HEK293 (cell line): ENCODE results near the gene CHN2.

Source experiments
- CTCF ChIA-PET: fragments of 350-600 bp; formaldehyde crosslinking; extraction: SDS; loops from one replicate; lab custom pipeline; 2021; ENCODE audit warnings: antibody characterized with exemption; lab: Yijun Ruan, JAX
- POLR2A ChIA-PET: fragments of 300-600 bp; formaldehyde crosslinking; extraction: SDS; loops from one replicate; lab custom pipeline; 2020; ENCODE audit warnings: antibody characterized with exemption, inconsistent platforms; lab: Yijun Ruan, JAX
- H3K27ac ChIP-seq: fragments of 200-500 bp; sonication (Bioruptor generic); 2 replicates; pipeline ENCODE4 v1.5.1; 2014; ENCODE audit warnings: low read depth, low read length, control low read depth, inconsistent platforms; ENCODE audit errors: extremely low read depth
- H3K36me3 ChIP-seq, 2 experiments: fragments of 200-500 bp in 1 of 2; sonication (Bioruptor generic) in 1 of 2; 1 replicate in 1 of 2; 2 replicates in 1 of 2; pipeline ENCODE4 v1.5.1; 2014 to 2017; ENCODE audit warnings: inconsistent platforms in 2 of 2, low read length in 2 of 2; ENCODE audit not compliant: control insufficient read depth in 2 of 2, insufficient read depth in 1 of 2
- H3K4me1 ChIP-seq: fragments of 200-500 bp; sonication (Bioruptor generic); 2 replicates; pipeline ENCODE4 v1.5.1; 2014; ENCODE audit warnings: mild to moderate bottlenecking, low read length, inconsistent platforms; ENCODE audit not compliant: control insufficient read depth, insufficient read depth
- H3K4me3 ChIP-seq: 2 replicates; pipeline ENCODE4 v1.5.1; 2011; ENCODE audit warnings: low read depth, mild to moderate bottlenecking, control low read depth, low read length, moderate library complexity
- H3K9me3 ChIP-seq: fragments of 200-500 bp; sonication (Bioruptor generic); 2 replicates; pipeline ENCODE4 v1.5.1; 2014; ENCODE audit warnings: low read depth, low read length, inconsistent platforms; ENCODE audit not compliant: control insufficient read depth, insufficient read depth
- MYNN ChIP-seq: fragments of 450-650 bp; formaldehyde crosslinking; IDR thresholded peaks from 2 replicates; pipeline ENCODE4 v1.5.1; 2016; ENCODE audit warnings: missing biosample characterization, missing genetic modification characterization, borderline replicate concordance
- PRDM10 ChIP-seq: fragments of 450-650 bp; formaldehyde crosslinking; IDR thresholded peaks from 2 replicates; pipeline ENCODE4 v1.5.1; 2016; ENCODE audit warnings: missing biosample characterization, missing genetic modification characterization
- RBAK ChIP-seq: fragments of 450-650 bp; formaldehyde crosslinking; IDR thresholded peaks from 2 replicates; pipeline ENCODE4 v1.5.1; 2016; ENCODE audit warnings: missing biosample characterization, missing genetic modification characterization
- TCF7L2 ChIP-seq: IDR thresholded peaks from 2 replicates; pipeline ENCODE4 v1.6.1; 2011; ENCODE audit warnings: low read depth, mild to moderate bottlenecking, inconsistent platforms, low read length, moderate library complexity, borderline replicate concordance
- ZBTB8A ChIP-seq: fragments of 450-650 bp; formaldehyde crosslinking; IDR thresholded peaks from 2 replicates; pipeline ENCODE4 v1.5.1; 2016; ENCODE audit warnings: missing biosample characterization, missing genetic modification characterization
- ZFP69B ChIP-seq: fragments of 450-650 bp; formaldehyde crosslinking; IDR thresholded peaks from 2 replicates; pipeline ENCODE4 v1.5.1; 2016; ENCODE audit warnings: missing biosample characterization, missing genetic modification characterization
- ZNF138 ChIP-seq: fragments of 450-650 bp; formaldehyde crosslinking; IDR thresholded peaks from 2 replicates; pipeline ENCODE4 v1.5.1; 2016; ENCODE audit warnings: missing biosample characterization, missing genetic modification characterization, borderline replicate concordance
- ZNF140 ChIP-seq: fragments of 450-650 bp; formaldehyde crosslinking; IDR thresholded peaks from 2 replicates; pipeline ENCODE4 v1.5.1; 2016; ENCODE audit warnings: missing biosample characterization, missing genetic modification characterization
- ZNF155 ChIP-seq: fragments of 450-650 bp; formaldehyde crosslinking; IDR thresholded peaks from 2 replicates; pipeline ENCODE4 v1.5.1; 2016; ENCODE audit warnings: missing biosample characterization, missing genetic modification characterization
- ZNF202 ChIP-seq: fragments of 450-650 bp; formaldehyde crosslinking; IDR thresholded peaks from 2 replicates; pipeline ENCODE4 v1.5.1; 2016; ENCODE audit warnings: missing biosample characterization, missing genetic modification characterization, borderline replicate concordance
- ZNF211 ChIP-seq: fragments of 450-650 bp; formaldehyde crosslinking; IDR thresholded peaks from 2 replicates; pipeline ENCODE4 v1.5.1; 2016; ENCODE audit warnings: low read depth, missing biosample characterization, missing genetic modification characterization
- ZNF266 ChIP-seq: fragments of 450-650 bp; formaldehyde crosslinking; IDR thresholded peaks from 2 replicates; pipeline ENCODE4 v1.5.1; 2016; ENCODE audit warnings: missing biosample characterization, missing genetic modification characterization, low read depth
- ZNF302 ChIP-seq: fragments of 450-650 bp; formaldehyde crosslinking; IDR thresholded peaks from 2 replicates; pipeline ENCODE4 v1.5.1; 2016; ENCODE audit warnings: missing biosample characterization, missing genetic modification characterization, low read depth
- ZNF311 ChIP-seq: fragments of 450-650 bp; formaldehyde crosslinking; IDR thresholded peaks from 2 replicates; pipeline ENCODE4 v1.5.1; 2017; ENCODE audit warnings: missing biosample characterization, missing genetic modification characterization, borderline replicate concordance
- ZNF366 ChIP-seq: fragments of 450-650 bp; formaldehyde crosslinking; conservative IDR thresholded peaks from 2 replicates; pipeline ENCODE4 v1.5.1; 2016; ENCODE audit warnings: missing biosample characterization, missing genetic modification characterization
- ZNF37A ChIP-seq: fragments of 450-650 bp; IDR thresholded peaks from 2 replicates; pipeline ENCODE4 v1.5.1; 2018; ENCODE audit warnings: missing biosample characterization, missing genetic modification characterization
- ZNF510 ChIP-seq: fragments of 450-650 bp; formaldehyde crosslinking; IDR thresholded peaks from 2 replicates; pipeline ENCODE4 v1.5.1; 2018; ENCODE audit warnings: mild to moderate bottlenecking, missing genetic modification characterization, missing biosample characterization; ENCODE audit not compliant: insufficient replicate concordance
- ZNF561 ChIP-seq: fragments of 450-650 bp; IDR thresholded peaks from 2 replicates; pipeline ENCODE4 v1.5.1; 2018; ENCODE audit warnings: missing biosample characterization, missing genetic modification characterization, borderline replicate concordance
- ZNF660 ChIP-seq: fragments of 450-650 bp; IDR thresholded peaks from 2 replicates; pipeline ENCODE4 v1.5.1; 2018; ENCODE audit warnings: missing biosample characterization, mild to moderate bottlenecking, missing genetic modification characterization
- ZNF701 ChIP-seq: fragments of 450-650 bp; formaldehyde crosslinking; IDR thresholded peaks from 2 replicates; pipeline ENCODE4 v1.5.1; 2016; ENCODE audit warnings: missing biosample characterization, missing genetic modification characterization
- ZNF707 ChIP-seq: fragments of 450-650 bp; formaldehyde crosslinking; IDR thresholded peaks from 2 replicates; pipeline ENCODE4 v1.5.1; 2016; ENCODE audit warnings: missing biosample characterization, missing genetic modification characterization

Gene CHN2

GRCh38 chr7:29495653-29496052, 301.1 kb downstream of the CHN2 start (continued):
- TF ChIP-seq PRDM10 (tag by site-specific recombination) (no peak), ZNF211 (tag by site-specific recombination) (no peak), ZNF202 (tag by site-specific recombination) (no peak)

- Histone ChIP-seq H3K4me3 (no peak overlapping the region), H3K36me3 (no peaks in the 10 kb centered on the region), H3K9me3 (no peaks in the 10 kb centered on the region), H3K4me1 (no peaks in the 10 kb centered on the region), H3K27ac (no peak overlapping the region)
- ChIA-PET POLR2A (no interaction called here), CTCF (interaction anchor here (0.7 kb wide), 1 partner anchor 11 kb away, joined by 3 read pairs; no protein-coding TSS in a partner anchor)
- TF ChIP-seq ZNF140 (no peak), RBAK (no peak), ZNF311 (no peak), MYNN (tag by site-specific recombination) (no peak), ZNF155 (no peak)
Measured at GRCh38 chr7:29496355-29497020, 301.9 kb downstream of the CHN2 start.

- Histone ChIP-seq H3K4me1 (no peaks in the 10 kb centered on the region), H3K4me3 (no peak overlapping the region), H3K27ac (no peak overlapping the region), H3K36me3 (no peaks in the 10 kb centered on the region), H3K9me3 (no peaks in the 10 kb centered on the region)
- no peak for TF ChIP-seq ZBTB8A (tag by site-specific recombination)
- no peak for TF ChIP-seq TCF7L2
- no peak for TF ChIP-seq ZNF707 (tag by site-specific recombination)
- no peak for TF ChIP-seq ZNF366 (tag by site-specific recombination)
- TF ChIP-seq ZNF266: no peak
- TF ChIP-seq ZNF561: no peak
- no peak for TF ChIP-seq ZNF660 (tag by site-specific recombination)
- no peak for TF ChIP-seq ZNF138 (tag by site-specific recombination)
- TF ChIP-seq ZNF37A (tag by site-specific recombination): no peak
- TF ChIP-seq ZNF510 (tag by site-specific recombination): no peak
- no peak for TF ChIP-seq ZNF302
- POLR2A ChIA-PET: interaction anchor here (0.6 kb wide), 1 partner anchor 243 kb away, joined by 3 read pairs; no protein-coding TSS in a partner anchor
- CTCF ChIA-PET: interaction anchor here (0.6 kb wide), 1 partner anchor 19 kb away, joined by 3 read pairs; no protein-coding TSS in a partner anchor
Measured at GRCh38 chr7:29499932-29500331, 305.4 kb downstream of the CHN2 start.

GRCh38 chr7:29500719-29501118, 306.1 kb downstream of the CHN2 start:
- no peak overlapping the region for H3K27ac ChIP-seq
- ChIA-PET POLR2A (no interaction called here), CTCF (no interaction called here)
- no peaks in the 10 kb centered on the region for H3K9me3 ChIP-seq
- peaks cover 0 to 4% of the 10 kb centered on the region in 2 experiments; a peak in 1 of 3 replicates for H3K36me3 ChIP-seq
- TF ChIP-seq ZFP69B (tag by site-specific recombination) (no peak), ZNF701 (tag by site-specific recombination) (no peak), PRDM10 (tag by site-specific recombination) (no peak)
- no peak overlapping the region for H3K4me3 ChIP-seq
- H3K4me1 ChIP-seq: no peaks in the 10 kb centered on the region
